ENCODE data around the gene SVBP. TPM values are rescaled to one million over a fixed set of nuclear protein-coding genes. Genes with fewer than 3 reads are reported as not detected.
A peak's percentile ranks its signal among the peaks of the same experiment; 100 is the strongest.

Gene SVBP
- total RNA-seq, 4 donors from 2014 or later, result 15.5 to 26.4 (median 24.9) TPM

DNA sequence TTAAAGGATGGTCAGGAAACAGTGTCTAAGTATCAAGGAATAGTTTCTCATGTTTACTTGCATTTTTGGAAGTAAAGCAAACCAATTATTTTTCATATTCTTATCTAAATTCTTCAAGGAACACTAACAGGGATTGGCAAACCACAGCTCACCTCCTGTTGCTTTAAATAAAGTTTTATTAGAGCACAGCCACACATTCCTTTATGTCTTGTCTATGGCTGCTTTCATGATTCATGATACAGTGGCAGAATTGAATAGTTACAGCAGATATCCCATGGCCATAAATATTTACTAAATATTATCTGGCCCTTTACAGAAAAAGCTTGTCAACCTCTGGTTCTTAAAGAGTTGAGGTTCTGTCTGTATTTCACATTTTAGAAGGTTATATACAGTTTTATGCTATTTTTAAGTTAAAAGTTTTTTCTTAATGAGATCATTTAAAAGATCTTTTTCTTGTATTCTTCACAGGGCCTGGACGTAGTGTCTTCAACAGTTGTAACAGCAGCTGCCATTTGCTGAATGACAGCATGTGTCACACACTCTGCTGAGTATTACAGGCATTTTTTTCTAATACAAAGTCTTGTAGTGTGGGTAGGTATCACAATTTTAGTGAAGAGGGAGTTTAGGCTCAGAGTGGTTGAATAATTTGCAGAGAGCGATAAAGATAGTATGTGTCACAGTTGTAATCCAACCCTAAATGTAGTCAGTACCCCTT lies 31.8 kb upstream of the SVBP start:
- TF ChIP-seq POLR2A (IDR thresholded peaks at IDR 0.05) (no peak), CTCF (IDR thresholded peaks at IDR 0.05 in 4 of 5, conservative IDR thresholded peaks at IDR 0.05 in 1 of 5) (no peak)
- DNase-seq, result no peak
- ATAC-seq, result no peak
- Histone ChIP-seq H3K9me3 (no peaks in the 10 kb centered on the region), H3K4me3 (no peak overlapping the region), H3K27me3 (no peaks in the 10 kb centered on the region), H3K36me3 (peaks cover 0 to 23% of the 10 kb centered on the region in 2 donors), H3K4me1 (peaks cover 18 to 23% of the 10 kb centered on the region in 2 donors), H3K27ac (no peak overlapping the region)
- intact Hi-C loops (cut with DNase I; ENCODE audit: low total_unique reads), result loop anchor here (10.0 kb wide), 1 partner anchor 164 kb away; the partner anchor contains the start of gene YBX1
- in situ Hi-C loops (cut with MboI; ENCODE audit: low sequenced_read_pairs in 4 of 4), result no loop called here

DNA sequence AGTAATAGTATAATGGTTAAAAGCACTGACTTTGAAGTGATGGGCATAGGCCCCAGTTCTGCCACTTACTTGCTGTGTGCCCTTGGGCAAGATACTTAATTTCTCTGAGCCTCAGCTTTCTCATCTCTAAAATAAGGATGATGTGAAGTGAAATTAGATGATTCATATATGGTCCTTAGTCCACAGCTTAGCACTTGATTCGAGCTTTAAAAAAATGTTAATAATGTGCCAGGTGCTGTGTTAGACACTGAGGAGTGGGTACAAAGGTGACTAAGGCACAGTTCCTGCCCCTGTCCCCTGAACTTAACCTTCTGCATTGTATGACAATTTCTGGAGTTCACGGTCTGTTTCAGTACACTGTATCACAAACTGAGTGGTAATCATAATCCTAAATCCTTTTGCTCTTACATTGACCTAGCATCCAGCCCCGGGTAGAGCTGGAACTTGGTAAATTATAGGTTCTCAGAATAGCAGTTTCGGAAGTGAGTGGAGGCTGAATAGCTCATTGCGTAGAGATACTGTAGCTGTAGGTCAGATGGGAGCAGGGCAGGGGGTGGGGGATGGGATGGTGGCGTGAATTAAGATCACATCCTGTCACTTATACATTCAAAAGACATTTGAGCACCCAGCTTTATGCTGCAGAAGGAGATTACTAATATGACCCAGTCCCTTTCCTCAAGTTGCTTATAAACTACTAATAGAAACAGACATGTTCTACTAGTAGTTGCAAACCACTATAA lies 30.7 kb upstream of the SVBP start:
- Histone ChIP-seq H3K36me3 (peaks cover 0 to 26% of the 10 kb centered on the region in 2 donors), H3K27me3 (no peaks in the 10 kb centered on the region), H3K4me1 (peaks cover 18 to 23% of the 10 kb centered on the region in 2 donors), H3K4me3 (peak overlapping the region in 3 of 4 donors; percentile 79 to 99 (median 99)), H3K9me3 (no peaks in the 10 kb centered on the region), H3K27ac (no peak overlapping the region)
- no peak for DNase-seq
- intact Hi-C loops (cut with DNase I; ENCODE audit: low total_unique reads) (loop anchor here (10.0 kb wide), 1 partner anchor 163 kb away; the partner anchor contains the start of gene YBX1), in situ Hi-C loops (cut with MboI; ENCODE audit: low sequenced_read_pairs in 4 of 4) (no loop called here)
- TF ChIP-seq CTCF (IDR thresholded peaks at IDR 0.05 in 4 of 5, conservative IDR thresholded peaks at IDR 0.05 in 1 of 5), result no peak
- no peak for TF ChIP-seq POLR2A (IDR thresholded peaks at IDR 0.05)
- ATAC-seq, result no peak

DNA sequence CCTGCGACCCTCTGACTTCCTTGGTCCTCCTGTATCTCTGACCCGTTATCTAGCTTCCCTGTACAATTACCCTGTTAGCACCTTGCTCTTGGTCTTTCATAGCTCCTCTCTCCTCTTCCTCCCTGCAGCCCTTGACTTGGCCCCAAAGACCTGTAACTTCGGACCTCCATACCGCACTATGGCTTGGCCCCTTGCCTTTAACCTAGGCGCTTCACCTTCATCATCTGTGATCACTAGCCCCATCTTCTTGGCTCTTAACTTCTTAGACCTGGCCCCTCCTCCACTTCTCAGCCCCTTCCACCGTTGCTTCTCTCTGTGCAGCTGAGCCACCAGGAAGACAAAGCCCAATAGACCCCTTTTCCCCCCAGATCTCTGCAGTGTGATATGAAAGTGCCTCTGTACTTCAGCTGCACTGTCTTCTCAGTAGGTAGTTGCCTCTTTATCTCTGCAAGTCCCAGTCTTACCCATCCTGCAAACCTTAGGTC lies 30.0 kb upstream of the SVBP start:
- peak overlapping the region; percentile 92 to 96 (median 94) for H3K27ac ChIP-seq

More for the DNA sequence above, 30.0 kb upstream of the SVBP start:
- Histone ChIP-seq H3K36me3 (peaks cover 0 to 32% of the 10 kb centered on the region in 2 donors), H3K4me1 (peaks cover 18 to 23% of the 10 kb centered on the region in 2 donors), H3K4me3 (peak overlapping the region; percentile 79 to 99 (median 98)), H3K27me3 (no peaks in the 10 kb centered on the region), H3K9me3 (no peaks in the 10 kb centered on the region)
- no peak for DNase-seq
- no peak for TF ChIP-seq POLR2A (IDR thresholded peaks at IDR 0.05)
- no peak for TF ChIP-seq CTCF (IDR thresholded peaks at IDR 0.05 in 4 of 5, conservative IDR thresholded peaks at IDR 0.05 in 1 of 5)
- in situ Hi-C loops (cut with MboI; ENCODE audit: low sequenced_read_pairs in 4 of 4), result no loop called here
- no peak for ATAC-seq
- intact Hi-C loops (cut with DNase I; ENCODE audit: low total_unique reads), result loop anchor here (10.0 kb wide), 1 partner anchor 162 kb away; the partner anchor contains the start of gene YBX1
